Measurements from ENCODE around the gene NRP2. TPM values are rescaled to one million over a fixed set of nuclear protein-coding genes. Genes with fewer than 3 reads are reported as not detected.

NRP2 gene
- total RNA-seq, 4 donors from 2014 or later = 195 to 440 (median 314) TPM

GRCh38 chr2:205775097-205775877, 93.0 kb downstream of the NRP2 start:
- Histone ChIP-seq H3K27me3 (no peaks in the 10 kb centered on the region), H3K27ac (replicated peaks in 1 of 4) (peak overlapping the region; percentile 80 to 98 (median 90)), H3K9me3 (no peaks in the 10 kb centered on the region), H3K4me1 (peaks cover 0 to 100% (median 96%) of the 10 kb centered on the region in 4 donors), H3K36me3 (peaks cover 0 to 17% (median 0%) of the 10 kb centered on the region in 4 donors), H3K4me3 (no peak overlapping the region)
- TF ChIP-seq EP300 (IDR thresholded peaks at IDR 0.05) (no peak), POLR2A (IDR thresholded peaks at IDR 0.05; ENCODE audit: low read depth) (no peak), POLR2AphosphoS5 (IDR thresholded peaks at IDR 0.05) (peak in 1 of 2 donors; percentile 17)
- TF ChIP-seq, protein P1, sequence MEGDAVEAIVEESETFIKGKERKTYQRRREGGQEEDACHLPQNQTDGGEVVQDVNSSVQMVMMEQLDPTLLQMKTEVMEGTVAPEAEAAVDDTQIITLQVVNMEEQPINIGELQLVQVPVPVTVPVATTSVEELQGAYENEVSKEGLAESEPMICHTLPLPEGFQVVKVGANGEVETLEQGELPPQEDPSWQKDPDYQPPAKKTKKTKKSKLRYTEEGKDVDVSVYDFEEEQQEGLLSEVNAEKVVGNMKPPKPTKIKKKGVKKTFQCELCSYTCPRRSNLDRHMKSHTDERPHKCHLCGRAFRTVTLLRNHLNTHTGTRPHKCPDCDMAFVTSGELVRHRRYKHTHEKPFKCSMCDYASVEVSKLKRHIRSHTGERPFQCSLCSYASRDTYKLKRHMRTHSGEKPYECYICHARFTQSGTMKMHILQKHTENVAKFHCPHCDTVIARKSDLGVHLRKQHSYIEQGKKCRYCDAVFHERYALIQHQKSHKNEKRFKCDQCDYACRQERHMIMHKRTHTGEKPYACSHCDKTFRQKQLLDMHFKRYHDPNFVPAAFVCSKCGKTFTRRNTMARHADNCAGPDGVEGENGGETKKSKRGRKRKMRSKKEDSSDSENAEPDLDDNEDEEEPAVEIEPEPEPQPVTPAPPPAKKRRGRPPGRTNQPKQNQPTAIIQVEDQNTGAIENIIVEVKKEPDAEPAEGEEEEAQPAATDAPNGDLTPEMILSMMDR (IDR thresholded peaks at IDR 0.05) = no peak
- WGBS = 19% methylated on average over 6 of the region's 6 CpGs
- DNase-seq (ENCODE audit: extremely low spot score) = no peak
- intact Hi-C loops (cut with DNase I) = loop anchor here (10.0 kb wide), 1 partner anchor 170 kb away; no protein-coding TSS in a partner anchor

DNA sequence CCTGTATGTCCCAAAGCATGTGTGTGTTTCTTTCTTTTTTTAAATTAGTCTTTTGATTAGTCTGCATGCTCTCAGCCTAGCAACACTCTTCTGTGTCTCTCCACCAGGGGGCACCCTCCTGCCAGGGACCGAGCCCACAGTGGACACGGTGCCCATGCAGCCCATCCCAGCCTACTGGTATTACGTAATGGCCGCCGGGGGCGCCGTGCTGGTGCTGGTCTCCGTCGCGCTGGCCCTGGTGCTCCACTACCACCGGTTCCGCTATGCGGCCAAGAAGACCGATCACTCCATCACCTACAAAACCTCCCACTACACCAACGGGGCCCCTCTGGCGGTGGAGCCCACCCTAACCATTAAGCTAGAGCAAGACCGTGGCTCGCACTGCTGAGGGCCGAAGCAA, 93.8 kb downstream of the NRP2 start:
- Histone ChIP-seq H3K4me3 (no peak overlapping the region), H3K4me1 (peaks cover 0 to 100% (median 95%) of the 10 kb centered on the region in 4 donors), H3K27me3 (no peaks in the 10 kb centered on the region), H3K27ac (replicated peaks in 1 of 4) (peak overlapping the region; percentile 80 to 98 (median 90)), H3K9me3 (no peaks in the 10 kb centered on the region), H3K36me3 (peaks cover 0 to 17% (median 0%) of the 10 kb centered on the region in 4 donors)
- TF ChIP-seq POLR2A (IDR thresholded peaks at IDR 0.05; ENCODE audit: low read depth) (no peak), POLR2AphosphoS5 (IDR thresholded peaks at IDR 0.05) (no peak), EP300 (IDR thresholded peaks at IDR 0.05) (no peak)
- TF ChIP-seq, protein P1 (IDR thresholded peaks at IDR 0.05) = peak; percentile 37 to 67 (median 49)
- 70% methylated on average over 19 of the region's 19 CpGs for WGBS
- intact Hi-C loops (cut with DNase I) = loop anchor here (10.0 kb wide), 1 partner anchor 169 kb away; no protein-coding TSS in a partner anchor
- DNase-seq (ENCODE audit: extremely low spot score) = no peak

- intact Hi-C loops (cut with DNase I) = loop anchor here (10.0 kb wide), 1 partner anchor 168 kb away; no protein-coding TSS in a partner anchor
- peaks cover 0 to 17% (median 0%) of the 10 kb centered on the region in 4 donors for H3K36me3 ChIP-seq
- H3K4me1 ChIP-seq = peaks cover 0 to 100% (median 95%) of the 10 kb centered on the region in 4 donors
- H3K9me3 ChIP-seq = no peaks in the 10 kb centered on the region
- no peak for TF ChIP-seq POLR2AphosphoS5 (IDR thresholded peaks at IDR 0.05)
- no peak for TF ChIP-seq POLR2A (IDR thresholded peaks at IDR 0.05; ENCODE audit: low read depth)
- no peak for TF ChIP-seq EP300 (IDR thresholded peaks at IDR 0.05)
- TF ChIP-seq, protein P1 (IDR thresholded peaks at IDR 0.05) = no peak
- H3K4me3 ChIP-seq = no peak overlapping the region
- H3K27ac ChIP-seq (replicated peaks in 1 of 4) = peak overlapping the region; percentile 80 to 98 (median 90)
- WGBS = 76% methylated on average over 5 of the region's 5 CpGs
- H3K27me3 ChIP-seq = no peaks in the 10 kb centered on the region
- no peak for DNase-seq (ENCODE audit: extremely low spot score)
These were observed 94.4 kb downstream of the NRP2 start for GRCh38 chr2:205776720-205777119.

DNA sequence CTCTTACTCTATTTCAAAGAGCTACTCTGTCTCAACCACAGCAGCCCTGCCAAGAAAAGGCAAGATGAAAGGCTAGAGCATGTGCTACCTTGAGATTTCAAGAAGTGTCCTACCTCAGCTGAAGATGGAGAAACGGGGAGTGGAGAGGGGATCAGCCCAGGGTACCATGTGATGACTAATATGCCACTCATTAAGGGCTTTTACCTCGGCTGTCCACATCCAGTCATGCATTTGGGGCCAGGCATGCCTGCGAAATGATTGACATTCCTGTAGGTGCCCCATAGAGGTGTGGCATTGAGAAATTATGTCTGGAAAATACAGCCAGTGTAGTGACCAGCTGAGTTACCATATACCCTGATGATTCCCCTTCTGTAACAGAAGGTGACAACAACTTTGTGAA, 96.1 kb downstream of the NRP2 start:
- Histone ChIP-seq H3K4me3 (no peak overlapping the region), H3K9me3 (no peaks in the 10 kb centered on the region), H3K4me1 (peaks cover 0 to 100% (median 95%) of the 10 kb centered on the region in 4 donors), H3K36me3 (peaks cover 0 to 17% (median 0%) of the 10 kb centered on the region in 4 donors), H3K27me3 (no peaks in the 10 kb centered on the region), H3K27ac (replicated peaks in 1 of 4) (peak overlapping the region; percentile 80 to 98 (median 90))
- TF ChIP-seq, protein P1 (IDR thresholded peaks at IDR 0.05) = no peak
- TF ChIP-seq POLR2AphosphoS5 (IDR thresholded peaks at IDR 0.05) (no peak), POLR2A (IDR thresholded peaks at IDR 0.05; ENCODE audit: low read depth) (no peak), EP300 (IDR thresholded peaks at IDR 0.05) (no peak)
- WGBS = 72% methylated on average over 3 of the region's 3 CpGs
- DNase-seq (ENCODE audit: extremely low spot score) = no peak
- intact Hi-C loops (cut with DNase I) = loop anchor here (10.0 kb wide), 1 partner anchor 166 kb away; no protein-coding TSS in a partner anchor

Measured in esophagus muscularis mucosa (tissue), 4 donors.